KMS-11 (cell line): ENCODE results near the gene LIPE.

ENCODE experiments used
- H2AFZ ChIP-seq: fragments of 200-600 bp; sonication (generic); 2 replicates; pipeline ENCODE4 v1.6.1; 2016; ENCODE audit warnings: antibody characterized with exemption, mixed run types, low read depth
- H3K27ac ChIP-seq: fragments of 200-600 bp; sonication (generic); 2 replicates; pipeline ENCODE4 v1.6.1; 2016; ENCODE audit warnings: mild to moderate bottlenecking, mixed run types
- H3K27me3 ChIP-seq: fragments of 200-600 bp; sonication (generic); 2 replicates; pipeline ENCODE4 v1.6.1; 2017; ENCODE audit warnings: mild to moderate bottlenecking, low read depth, mixed run types, moderate library complexity; ENCODE audit not compliant: insufficient read depth
- H3K36me3 ChIP-seq: fragments of 200-600 bp; sonication (generic); 2 replicates; pipeline ENCODE4 v1.6.1; 2017; ENCODE audit warnings: mild to moderate bottlenecking, mixed run types; ENCODE audit not compliant: insufficient read depth
- H3K4me1 ChIP-seq: fragments of 200-600 bp; sonication (generic); 2 replicates; pipeline ENCODE4 v1.6.1; 2016; ENCODE audit warnings: mild to moderate bottlenecking, low read depth, mixed run types; ENCODE audit not compliant: poor library complexity, severe bottlenecking
- H3K4me2 ChIP-seq: fragments of 200-600 bp; sonication (generic); 2 replicates; pipeline ENCODE4 v1.7.0; 2016; ENCODE audit warnings: mild to moderate bottlenecking, mixed run types
- H3K4me3 ChIP-seq: fragments of 200-600 bp; sonication (generic); IDR thresholded peaks from 2 replicates; pipeline ENCODE4 v1.6.1; 2017; ENCODE audit warnings: low read depth, low read length, mixed read lengths; ENCODE audit not compliant: insufficient read depth
- H3K79me2 ChIP-seq: fragments of 200-600 bp; sonication (generic); 2 replicates; pipeline ENCODE4 v1.6.1; 2016; ENCODE audit warnings: low read depth, mixed run types; ENCODE audit not compliant: insufficient read depth
- H3K9ac ChIP-seq: fragments of 200-600 bp; sonication (generic); 2 replicates; pipeline ENCODE4 v1.6.1; 2016; ENCODE audit warnings: mild to moderate bottlenecking, mixed run types
- H4K20me1 ChIP-seq: fragments of 200-600 bp; sonication (generic); 2 replicates; pipeline ENCODE4 v1.6.1; 2016; ENCODE audit warnings: mild to moderate bottlenecking, mixed run types; ENCODE audit not compliant: insufficient read depth
- TF ChIP-seq, protein P1 (sequence below): fragments of 200-600 bp; sonication (generic); conservative IDR thresholded peaks from 2 replicates; pipeline ENCODE4 v1.6.1; 2017; ENCODE audit warnings: low read depth, mild to moderate bottlenecking, antibody characterized with exemption, low read length, moderate library complexity, mixed read lengths

The LIPE gene

DNA sequence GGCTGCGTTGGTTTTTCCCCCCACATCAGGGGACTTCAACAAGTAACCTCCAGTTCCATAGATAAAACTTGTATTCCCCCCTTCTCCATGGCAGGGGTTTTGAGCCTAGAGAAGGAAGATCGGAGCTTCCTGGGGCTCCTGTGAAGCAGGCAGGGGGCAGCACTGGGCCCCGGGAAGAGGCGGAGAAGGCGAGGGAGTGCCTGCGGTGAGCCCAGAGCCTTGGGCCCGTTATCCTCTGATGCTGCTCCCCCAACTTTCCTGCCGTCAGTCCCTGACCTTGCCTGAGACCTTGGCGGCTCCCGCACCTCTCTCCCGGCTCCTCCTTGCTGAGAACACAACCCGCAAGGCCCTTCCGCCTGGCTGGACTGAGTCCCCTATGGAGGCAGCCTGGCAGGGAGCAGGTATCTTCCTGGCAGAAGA is 2.5 kb downstream of the LIPE start:
- peaks cover 8% of the 10 kb centered on the region for H3K4me1 ChIP-seq
- no peaks in the 10 kb centered on the region for H3K36me3 ChIP-seq

DNA sequence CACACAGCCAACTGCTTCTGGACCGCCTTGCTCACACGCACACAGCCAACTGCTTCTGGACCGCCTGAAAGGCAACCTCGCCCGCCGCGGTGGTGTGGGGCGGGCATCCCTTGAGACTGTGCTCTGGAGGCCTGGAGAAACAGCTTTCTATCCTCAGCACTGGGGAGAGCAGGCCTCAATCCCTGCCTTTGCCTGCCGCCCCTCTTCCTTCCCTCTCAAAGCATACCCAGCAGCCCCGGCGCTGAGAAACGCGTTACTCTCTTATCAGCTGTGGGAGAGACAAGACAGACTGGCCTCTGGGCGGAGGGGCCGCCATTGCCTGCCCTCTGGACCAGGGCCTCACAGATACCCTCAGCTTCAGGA is 2.9 kb downstream of the LIPE start:
- Histone ChIP-seq H2AFZ (peak overlapping the region; percentile 88; the same call in 1 of the 2 replicates), H3K36me3 (no peaks in the 10 kb centered on the region), H3K4me3 (no peak overlapping the region), H3K4me1 (peaks cover 8% of the 10 kb centered on the region), H3K9ac (no peak overlapping the region), H3K4me2 (no peak overlapping the region), H3K27ac (no peak overlapping the region), H3K27me3 (no peaks in the 10 kb centered on the region; the same call in 1 of the 2 replicates), H4K20me1 (no peaks in the 10 kb centered on the region), H3K79me2 (no peaks in the 10 kb centered on the region)
- TF ChIP-seq, protein P1, sequence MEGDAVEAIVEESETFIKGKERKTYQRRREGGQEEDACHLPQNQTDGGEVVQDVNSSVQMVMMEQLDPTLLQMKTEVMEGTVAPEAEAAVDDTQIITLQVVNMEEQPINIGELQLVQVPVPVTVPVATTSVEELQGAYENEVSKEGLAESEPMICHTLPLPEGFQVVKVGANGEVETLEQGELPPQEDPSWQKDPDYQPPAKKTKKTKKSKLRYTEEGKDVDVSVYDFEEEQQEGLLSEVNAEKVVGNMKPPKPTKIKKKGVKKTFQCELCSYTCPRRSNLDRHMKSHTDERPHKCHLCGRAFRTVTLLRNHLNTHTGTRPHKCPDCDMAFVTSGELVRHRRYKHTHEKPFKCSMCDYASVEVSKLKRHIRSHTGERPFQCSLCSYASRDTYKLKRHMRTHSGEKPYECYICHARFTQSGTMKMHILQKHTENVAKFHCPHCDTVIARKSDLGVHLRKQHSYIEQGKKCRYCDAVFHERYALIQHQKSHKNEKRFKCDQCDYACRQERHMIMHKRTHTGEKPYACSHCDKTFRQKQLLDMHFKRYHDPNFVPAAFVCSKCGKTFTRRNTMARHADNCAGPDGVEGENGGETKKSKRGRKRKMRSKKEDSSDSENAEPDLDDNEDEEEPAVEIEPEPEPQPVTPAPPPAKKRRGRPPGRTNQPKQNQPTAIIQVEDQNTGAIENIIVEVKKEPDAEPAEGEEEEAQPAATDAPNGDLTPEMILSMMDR: no peak

More for the DNA sequence above, 2.5 kb downstream of the LIPE start:
- no peak overlapping the region for H2AFZ ChIP-seq
- H4K20me1 ChIP-seq: no peaks in the 10 kb centered on the region
- H3K4me2 ChIP-seq: no peak overlapping the region
- H3K9ac ChIP-seq: no peak overlapping the region
- H3K4me3 ChIP-seq: no peak overlapping the region
- H3K27me3 ChIP-seq: no peaks in the 10 kb centered on the region; the same call in 1 of the 2 replicates
- TF ChIP-seq, protein P1: no peak
- H3K79me2 ChIP-seq: no peaks in the 10 kb centered on the region
- no peak overlapping the region for H3K27ac ChIP-seq

DNA sequence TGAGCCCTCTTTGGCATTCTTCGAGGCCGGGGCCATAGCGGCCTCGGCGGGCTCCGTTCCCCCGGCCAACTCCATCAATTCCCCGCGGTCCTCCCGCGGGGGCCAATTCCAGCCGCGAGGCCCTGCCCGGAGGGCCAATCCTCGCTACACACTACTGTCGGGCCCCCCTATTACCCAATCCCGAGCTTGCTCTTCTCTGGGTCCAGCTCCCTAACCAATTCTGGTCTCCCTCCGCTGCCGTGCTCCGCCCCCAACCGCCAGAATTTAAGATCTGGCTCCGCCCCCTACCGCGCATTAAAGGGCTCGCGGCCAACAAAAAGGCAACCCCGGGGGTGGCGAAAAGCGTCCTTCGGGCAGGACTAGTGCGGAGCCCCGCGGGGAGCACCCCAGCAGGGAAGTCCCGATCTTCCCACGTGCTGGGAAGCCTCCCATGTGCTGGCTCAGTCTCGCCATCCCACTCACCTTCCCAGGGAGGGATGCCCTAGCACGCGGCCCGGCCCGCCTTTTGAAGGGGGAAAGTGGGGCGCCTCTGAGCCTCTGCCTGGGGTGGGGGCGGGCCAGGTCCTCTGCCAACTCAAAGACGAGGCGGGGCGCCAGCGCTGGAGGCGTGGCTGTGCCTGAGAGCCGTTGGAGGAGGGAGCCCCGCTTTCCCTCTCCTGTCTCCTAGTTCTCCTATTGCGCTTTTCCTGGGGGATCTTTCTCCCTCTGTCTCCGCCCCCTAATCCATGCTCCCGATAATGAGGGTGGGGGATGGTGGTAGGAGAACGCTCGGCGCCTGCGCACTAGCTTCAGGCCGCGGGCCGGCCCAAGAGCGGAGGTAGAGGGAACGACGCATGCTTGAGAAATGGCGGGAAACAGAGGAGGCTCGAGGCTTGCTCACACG is 3.5 kb downstream of the LIPE start:
- Histone ChIP-seq H2AFZ (peak overlapping the region; percentile 88), H3K27ac (no peak overlapping the region), H3K79me2 (no peaks in the 10 kb centered on the region)

DNA sequence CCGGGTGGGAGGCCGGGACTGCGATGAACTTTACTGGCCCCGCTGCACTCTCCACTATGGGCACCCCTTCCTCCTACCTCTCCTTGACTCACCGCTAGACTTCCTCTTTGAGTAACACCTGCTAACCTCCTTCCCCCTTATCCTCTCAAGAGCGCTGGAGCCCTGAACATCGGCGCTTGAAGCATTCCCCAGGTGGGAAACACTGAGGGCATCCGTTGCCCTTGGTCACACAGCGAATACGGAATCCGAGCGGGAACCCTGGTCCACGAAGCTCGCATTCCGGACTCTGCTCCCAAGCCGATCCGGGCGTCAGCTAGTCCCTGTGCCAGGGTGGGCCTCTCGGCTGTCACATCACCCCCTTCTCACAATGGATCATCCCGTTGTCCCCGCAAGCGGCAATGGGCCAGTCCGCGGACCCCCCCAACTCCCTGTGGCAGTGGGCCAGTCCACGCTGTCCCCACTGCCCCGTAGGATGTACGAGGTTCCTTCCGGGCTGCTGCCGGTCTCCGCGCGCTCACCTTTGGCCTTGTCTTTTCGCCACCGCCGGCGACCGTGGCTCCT is 4.2 kb downstream of the LIPE start:
- Histone ChIP-seq H3K27ac (no peak overlapping the region), H3K79me2 (no peaks in the 10 kb centered on the region), H3K9ac (peak overlapping the region; percentile 42; the same call in 1 of the 2 replicates), H3K4me1 (peaks cover 8% of the 10 kb centered on the region), H3K4me3 (peak overlapping the region; percentile 69), H4K20me1 (no peaks in the 10 kb centered on the region), H2AFZ (peak overlapping the region; percentile 88), H3K36me3 (no peaks in the 10 kb centered on the region), H3K27me3 (no peaks in the 10 kb centered on the region), H3K4me2 (peak overlapping the region; percentile 76)
- TF ChIP-seq, protein P1: no peak

More for the DNA sequence above, 3.5 kb downstream of the LIPE start:
- TF ChIP-seq, protein P1: no peak
- Histone ChIP-seq H3K4me1 (peaks cover 8% of the 10 kb centered on the region), H3K4me3 (peak overlapping the region; percentile 69), H3K27me3 (no peaks in the 10 kb centered on the region; the same call in 1 of the 2 replicates), H3K9ac (peak overlapping the region; percentile 42; the same call in 1 of the 2 replicates), H4K20me1 (no peaks in the 10 kb centered on the region), H3K36me3 (no peaks in the 10 kb centered on the region), H3K4me2 (peak overlapping the region; percentile 76)
